ENCODE measurements around the gene AGO1. TPM values are rescaled to one million over a fixed set of nuclear protein-coding genes. Genes with fewer than 3 reads are reported as not detected.
"Not testable (repeated sequence)": the region's sequence is repeated elsewhere in the genome, so short reads cannot be mapped to it uniquely, and the experiment has no call there.

The AGO1 gene
- total and polyA plus RNA-seq, 8 donors: 2.2 to 20.3 (median 10.1) TPM

GRCh38 chr1:35866991-35867390 lies 16.0 kb upstream of the AGO1 start:
- Histone ChIP-seq H3K27me3 (no peaks in the 10 kb centered on the region), H3K36me3 (no peaks in the 10 kb centered on the region), H3K4me3 (no peak overlapping the region), H3K27ac (no peak overlapping the region), H3K9me3 (no peaks in the 10 kb centered on the region), H3K4me1 (no peaks in the 10 kb centered on the region)
- TF ChIP-seq, protein P1, sequence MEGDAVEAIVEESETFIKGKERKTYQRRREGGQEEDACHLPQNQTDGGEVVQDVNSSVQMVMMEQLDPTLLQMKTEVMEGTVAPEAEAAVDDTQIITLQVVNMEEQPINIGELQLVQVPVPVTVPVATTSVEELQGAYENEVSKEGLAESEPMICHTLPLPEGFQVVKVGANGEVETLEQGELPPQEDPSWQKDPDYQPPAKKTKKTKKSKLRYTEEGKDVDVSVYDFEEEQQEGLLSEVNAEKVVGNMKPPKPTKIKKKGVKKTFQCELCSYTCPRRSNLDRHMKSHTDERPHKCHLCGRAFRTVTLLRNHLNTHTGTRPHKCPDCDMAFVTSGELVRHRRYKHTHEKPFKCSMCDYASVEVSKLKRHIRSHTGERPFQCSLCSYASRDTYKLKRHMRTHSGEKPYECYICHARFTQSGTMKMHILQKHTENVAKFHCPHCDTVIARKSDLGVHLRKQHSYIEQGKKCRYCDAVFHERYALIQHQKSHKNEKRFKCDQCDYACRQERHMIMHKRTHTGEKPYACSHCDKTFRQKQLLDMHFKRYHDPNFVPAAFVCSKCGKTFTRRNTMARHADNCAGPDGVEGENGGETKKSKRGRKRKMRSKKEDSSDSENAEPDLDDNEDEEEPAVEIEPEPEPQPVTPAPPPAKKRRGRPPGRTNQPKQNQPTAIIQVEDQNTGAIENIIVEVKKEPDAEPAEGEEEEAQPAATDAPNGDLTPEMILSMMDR (IDR thresholded peaks at IDR 0.05): no peak
- no peak for TF ChIP-seq POLR2AphosphoS5 (IDR thresholded peaks at IDR 0.05)
- TF ChIP-seq EP300 (IDR thresholded peaks at IDR 0.05): no peak
- no peak for TF ChIP-seq POLR2A (IDR thresholded peaks at IDR 0.05)
- DNase-seq: no peak
- intact Hi-C loops (cut with DNase I; ENCODE audit: low total_unique reads): no loop called here
- 71 to 88% (median 75%) methylated on average over 3 of the region's 3 CpGs for WGBS, 5 donors

DNA sequence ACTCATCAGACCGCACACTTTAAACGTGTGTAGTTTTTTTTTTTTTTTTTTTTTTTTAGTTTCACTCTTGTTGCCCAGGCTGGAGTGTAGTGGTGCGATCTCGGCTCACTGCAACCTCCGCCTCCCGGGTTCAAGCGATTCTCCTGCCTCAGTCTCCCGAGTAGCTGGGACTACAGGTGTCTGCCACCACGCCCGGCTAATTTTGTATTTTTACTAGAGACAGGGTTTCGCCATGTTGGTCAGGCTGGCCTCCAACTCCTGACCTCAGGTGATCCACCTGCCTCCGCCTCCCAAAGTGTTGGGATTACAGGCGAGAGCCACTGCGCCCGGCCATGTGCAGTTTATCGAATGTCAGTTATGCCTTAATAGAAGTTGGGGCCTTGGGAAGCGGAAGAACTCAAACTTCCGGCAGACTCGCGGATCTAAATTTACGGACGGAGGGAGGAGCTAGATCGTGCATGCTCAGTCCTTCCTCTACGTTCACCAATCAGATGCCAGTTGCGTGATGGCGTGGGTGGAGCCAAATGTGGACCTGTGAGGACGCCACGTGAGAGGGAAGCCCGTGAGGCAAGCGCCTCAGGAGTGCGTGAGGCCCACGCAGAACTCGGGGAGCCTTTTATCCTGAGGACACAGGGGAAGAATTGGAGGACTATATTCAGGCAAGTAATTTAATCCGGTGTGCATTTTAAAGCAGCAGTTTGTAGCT lies 13.6 kb upstream of the AGO1 start:
- WGBS, 5 donors: 88 to 91% (median 90%) methylated on average over 31 to 34 of the region's 34 CpGs

GRCh38 chr1:35870651-35871309 lies 12.2 kb upstream of the AGO1 start:
- TF ChIP-seq EP300 (IDR thresholded peaks at IDR 0.05) (no peak), POLR2A (IDR thresholded peaks at IDR 0.05) (no peak), POLR2AphosphoS5 (IDR thresholded peaks at IDR 0.05) (no peak)
- TF ChIP-seq, protein P1 (IDR thresholded peaks at IDR 0.05): no peak
- H3K27ac ChIP-seq: no peak overlapping the region
- no peaks in the 10 kb centered on the region for H3K36me3 ChIP-seq
- no peak overlapping the region for H3K4me3 ChIP-seq
- H3K4me1 ChIP-seq: no peaks in the 10 kb centered on the region
- no peaks in the 10 kb centered on the region for H3K27me3 ChIP-seq
- 70 to 93% (median 87%) methylated on average over 2 of the region's 2 CpGs for WGBS, 5 donors
- intact Hi-C loops (cut with DNase I; ENCODE audit: low total_unique reads): no loop called here
- no peak for DNase-seq
- no peaks in the 10 kb centered on the region for H3K9me3 ChIP-seq

More for the DNA sequence above, 13.6 kb upstream of the AGO1 start:
- H3K27ac ChIP-seq; intact Hi-C loops (cut with DNase I; ENCODE audit: low total_unique reads); H3K9me3 ChIP-seq; H3K4me1 ChIP-seq; DNase-seq; H3K4me3 ChIP-seq; H3K27me3 ChIP-seq; H3K36me3 ChIP-seq: not testable (repeated sequence)

- H3K9me3 ChIP-seq: no peaks in the 10 kb centered on the region
- intact Hi-C loops (cut with DNase I; ENCODE audit: low total_unique reads): no loop called here
- WGBS, 5 donors: 73 to 89% (median 81%) methylated on average over 4 of the region's 4 CpGs
Measured at GRCh38 chr1:35873243-35873750, 9.7 kb upstream of the AGO1 start.

DNA sequence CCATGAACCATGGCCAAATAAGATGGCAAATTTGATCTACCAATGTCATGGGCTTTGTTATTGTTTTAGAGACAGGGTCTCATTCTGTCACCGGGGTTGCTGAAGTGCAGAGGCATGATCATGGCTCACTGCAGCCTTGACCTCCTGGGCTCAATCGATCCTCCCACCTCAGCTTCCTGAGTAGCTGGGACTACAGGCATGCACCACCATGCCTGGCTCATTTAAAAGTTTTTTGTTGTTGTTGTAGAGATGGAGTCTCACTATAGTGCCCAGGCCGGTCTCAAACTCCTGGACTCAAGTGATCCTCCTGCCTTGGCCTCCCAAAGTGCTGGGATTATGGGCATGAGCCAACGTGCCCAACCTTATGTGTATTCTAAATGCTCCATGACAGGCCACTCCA lies 8.9 kb upstream of the AGO1 start:
- H3K4me1 ChIP-seq; intact Hi-C loops (cut with DNase I; ENCODE audit: low total_unique reads); H3K4me3 ChIP-seq; H3K9me3 ChIP-seq; DNase-seq; H3K27me3 ChIP-seq; H3K36me3 ChIP-seq; H3K27ac ChIP-seq: not testable (repeated sequence)
- WGBS, 5 donors: 84 to 88% (median 85%) methylated on average over 4 of the region's 4 CpGs

More at GRCh38 chr1:35873243-35873750, 9.7 kb upstream of the AGO1 start:
- Histone ChIP-seq H3K4me3 (no peak overlapping the region), H3K4me1 (no peaks in the 10 kb centered on the region), H3K36me3 (no peaks in the 10 kb centered on the region), H3K27me3 (no peaks in the 10 kb centered on the region), H3K27ac (no peak overlapping the region)
- no peak for TF ChIP-seq EP300 (IDR thresholded peaks at IDR 0.05)
- TF ChIP-seq POLR2A (IDR thresholded peaks at IDR 0.05): no peak
- TF ChIP-seq, protein P1 (IDR thresholded peaks at IDR 0.05): no peak
- TF ChIP-seq POLR2AphosphoS5 (IDR thresholded peaks at IDR 0.05): no peak
- no peak for DNase-seq
